ENCODE data around the gene RABGAP1L.
"Not testable (repeated sequence)": the region's sequence is repeated elsewhere in the genome, so short reads cannot be mapped to it uniquely, and the experiment has no call there.

RABGAP1L gene

GRCh38 chr1:174794861-174795260 is 635.5 kb downstream of the RABGAP1L start:
- DNase-seq (ENCODE audit: low read depth in 2 of 2, low spot score in 1 of 2) = no peak

GRCh38 chr1:174795806-174796205 is 636.5 kb downstream of the RABGAP1L start:
- no peak for DNase-seq (ENCODE audit: low read depth in 2 of 2, low spot score in 1 of 2)

GRCh38 chr1:174797398-174797797 is 638.1 kb downstream of the RABGAP1L start:
- DNase-seq (ENCODE audit: low read depth in 2 of 2, low spot score in 1 of 2) = no peak

GRCh38 chr1:174799136-174799479 is 639.8 kb downstream of the RABGAP1L start:
- DNase-seq (ENCODE audit: low read depth in 2 of 2, low spot score in 1 of 2) = no peak

- DNase-seq (ENCODE audit: low read depth in 2 of 2, low spot score in 1 of 2) = no peak
These were observed 641.0 kb downstream of the RABGAP1L start for GRCh38 chr1:174800216-174800851.

- no peak for DNase-seq (ENCODE audit: low read depth in 2 of 2, low spot score in 1 of 2)
These were observed 641.6 kb downstream of the RABGAP1L start for GRCh38 chr1:174800876-174801275.

GRCh38 chr1:174809755-174810280 is 650.5 kb downstream of the RABGAP1L start:
- no peak for DNase-seq (ENCODE audit: low read depth in 2 of 2, low spot score in 1 of 2)

GRCh38 chr1:174812016-174812415 is 652.7 kb downstream of the RABGAP1L start:
- no peak for DNase-seq (ENCODE audit: low read depth in 2 of 2, low spot score in 1 of 2)

- DNase-seq (ENCODE audit: low read depth in 2 of 2, low spot score in 1 of 2) = no peak
These were observed 653.3 kb downstream of the RABGAP1L start for GRCh38 chr1:174812656-174813055.

GRCh38 chr1:174815036-174815435 is 655.7 kb downstream of the RABGAP1L start:
- no peak for DNase-seq (ENCODE audit: low read depth in 2 of 2, low spot score in 1 of 2)

- DNase-seq (ENCODE audit: low read depth in 2 of 2, low spot score in 1 of 2) = no peak
These were observed 656.2 kb downstream of the RABGAP1L start for GRCh38 chr1:174815474-174815908.

- DNase-seq (ENCODE audit: low read depth in 2 of 2, low spot score in 1 of 2) = not testable (repeated sequence)
These were observed 657.3 kb downstream of the RABGAP1L start for GRCh38 chr1:174816621-174817020.

- DNase-seq (ENCODE audit: low read depth in 2 of 2, low spot score in 1 of 2) = no peak
These were observed 658.8 kb downstream of the RABGAP1L start for GRCh38 chr1:174818014-174818616.

- no peak for DNase-seq (ENCODE audit: low read depth in 2 of 2, low spot score in 1 of 2)
These were observed 659.6 kb downstream of the RABGAP1L start for GRCh38 chr1:174818951-174819350.

- DNase-seq (ENCODE audit: low read depth in 2 of 2, low spot score in 1 of 2) = no peak
These were observed 660.3 kb downstream of the RABGAP1L start for GRCh38 chr1:174819596-174819995.

- DNase-seq (ENCODE audit: low read depth in 2 of 2, low spot score in 1 of 2) = no peak
These were observed 665.8 kb downstream of the RABGAP1L start for GRCh38 chr1:174825127-174825526.

- DNase-seq (ENCODE audit: low read depth in 2 of 2, low spot score in 1 of 2) = no peak
These were observed 666.5 kb downstream of the RABGAP1L start for GRCh38 chr1:174825806-174826205.

- DNase-seq (ENCODE audit: low read depth in 2 of 2, low spot score in 1 of 2) = no peak
These were observed 668.9 kb downstream of the RABGAP1L start for GRCh38 chr1:174828264-174828663.

- DNase-seq (ENCODE audit: low read depth in 2 of 2, low spot score in 1 of 2) = no peak
These were observed 670.7 kb downstream of the RABGAP1L start for GRCh38 chr1:174829990-174830389.

GRCh38 chr1:174836543-174836942 is 677.2 kb downstream of the RABGAP1L start:
- no peak for DNase-seq (ENCODE audit: low read depth in 2 of 2, low spot score in 1 of 2)

GRCh38 chr1:174837386-174837785 is 678.1 kb downstream of the RABGAP1L start:
- DNase-seq (ENCODE audit: low read depth in 2 of 2, low spot score in 1 of 2) = no peak

GRCh38 chr1:174839211-174839610 is 679.9 kb downstream of the RABGAP1L start:
- DNase-seq (ENCODE audit: low read depth in 2 of 2, low spot score in 1 of 2) = no peak

GRCh38 chr1:174841747-174842146 is 682.4 kb downstream of the RABGAP1L start:
- no peak for DNase-seq (ENCODE audit: low read depth in 2 of 2, low spot score in 1 of 2)

Data from stimulated activated CD8-positive, alpha-beta memory T cell treated with anti-CD3 and anti-CD28 coated beads, Interleukin-4, amount 100 ng/mL, for 1 hour (primary cell).